Epithelial cell of esophagus (primary cell): ENCODE data around the gene PDGFC.

ENCODE experiments used
- DNase-seq: peaks from one replicate; pipeline ENCODE4 v3.0.0; 2010; ENCODE audit warnings: low read depth
- H3K4me3 ChIP-seq: 2 replicates; pipeline ENCODE4 v1.5.1; 2011; ENCODE audit warnings: mild to moderate bottlenecking, low read length, control low read depth
- CTCF ChIP-seq: IDR thresholded peaks from 2 replicates; pipeline ENCODE4 v1.5.1; 2011; ENCODE audit warnings: low read depth, mild to moderate bottlenecking, low read length, control low read depth, inconsistent platforms; ENCODE audit not compliant: insufficient read depth; ENCODE audit errors: missing control alignments

PDGFC gene

GRCh38 chr4:156794863-156795262 lies 176.7 kb downstream of the PDGFC start:
- no peak overlapping the region for H3K4me3 ChIP-seq
- no peak for DNase-seq
- TF ChIP-seq CTCF, result no peak

- no peak for DNase-seq
- no peak overlapping the region for H3K4me3 ChIP-seq
- TF ChIP-seq CTCF, result no peak
These were observed 179.0 kb downstream of the PDGFC start for GRCh38 chr4:156792462-156793085.

- H3K4me3 ChIP-seq, result no peak overlapping the region
- no peak for DNase-seq
- no peak for TF ChIP-seq CTCF
These were observed 180.7 kb downstream of the PDGFC start for GRCh38 chr4:156790866-156791265.

- DNase-seq, result no peak
- no peak for TF ChIP-seq CTCF
- H3K4me3 ChIP-seq, result no peak overlapping the region
These were observed 182.8 kb downstream of the PDGFC start for GRCh38 chr4:156788782-156789181.

GRCh38 chr4:156786713-156787112 lies 184.9 kb downstream of the PDGFC start:
- DNase-seq, result no peak
- no peak overlapping the region for H3K4me3 ChIP-seq
- no peak for TF ChIP-seq CTCF

GRCh38 chr4:156784970-156785369 lies 186.6 kb downstream of the PDGFC start:
- DNase-seq, result peak; percentile 50
- H3K4me3 ChIP-seq, result no peak overlapping the region
- TF ChIP-seq CTCF, result no peak

GRCh38 chr4:156783966-156784365 lies 187.6 kb downstream of the PDGFC start:
- TF ChIP-seq CTCF, result no peak
- no peak for DNase-seq
- no peak overlapping the region for H3K4me3 ChIP-seq
